Trophoblast cell (in vitro differentiated cells and primary cell): ENCODE data around the gene PRDM4.

Experiments
- DNase-seq, 2 donors: peaks; one replicate each; pipeline ENCODE4 v3.0.0-alpha.2; 2016
- H2AFZ ChIP-seq: 2 replicates; pipeline ENCODE4 v1.6.1; 2013; ENCODE audit warnings: low read length, moderate library complexity, mild to moderate bottlenecking; ENCODE audit not compliant: insufficient read depth, poor library complexity
- H2AK5ac ChIP-seq: 2 replicates; pipeline ENCODE4 v1.6.1; 2013; ENCODE audit warnings: mild to moderate bottlenecking, low read length
- H2BK120ac ChIP-seq: 2 replicates; pipeline ENCODE4 v1.6.1; 2013; ENCODE audit warnings: low read length, mild to moderate bottlenecking, moderate library complexity; ENCODE audit not compliant: insufficient read depth, poor library complexity
- H2BK12ac ChIP-seq: 2 replicates; pipeline ENCODE4 v1.6.1; 2013; ENCODE audit warnings: mild to moderate bottlenecking, low read length, moderate library complexity
- H2BK5ac ChIP-seq: 2 replicates; pipeline ENCODE4 v1.6.1; 2013; ENCODE audit warnings: low read length, low read depth, moderate library complexity, mild to moderate bottlenecking; ENCODE audit not compliant: poor library complexity
- H3K14ac ChIP-seq: 2 replicates; pipeline ENCODE4 v1.6.1; 2013; ENCODE audit warnings: mild to moderate bottlenecking, low read length
- H3K18ac ChIP-seq: 2 replicates; pipeline ENCODE4 v1.6.1; 2013; ENCODE audit warnings: mild to moderate bottlenecking, low read length
- H3K23ac ChIP-seq: 2 replicates; pipeline ENCODE4 v1.6.1; 2013; ENCODE audit warnings: low read length
- H3K27ac ChIP-seq: 2 replicates; pipeline ENCODE4 v1.5.1; 2013; ENCODE audit warnings: low read depth, mild to moderate bottlenecking, inconsistent platforms, low read length, moderate library complexity
- H3K27me3 ChIP-seq: 2 replicates; pipeline ENCODE4 v1.6.1; 2013; ENCODE audit warnings: inconsistent platforms, mild to moderate bottlenecking, low read length, moderate library complexity; ENCODE audit not compliant: insufficient read depth
- H3K36me3 ChIP-seq, 2 experiments: 1 replicate in 1 of 2; 2 replicates in 1 of 2; pipeline ENCODE4 v1.6.1; 2013; ENCODE audit warnings: low read length in 2 of 2, mild to moderate bottlenecking in 2 of 2, moderate library complexity in 1 of 2; ENCODE audit not compliant: insufficient read depth in 2 of 2, control insufficient read depth in 1 of 2
- H3K4ac ChIP-seq: 2 replicates; pipeline ENCODE4 v1.6.1; 2013; ENCODE audit warnings: low read depth, mild to moderate bottlenecking, low read length, moderate library complexity
- H3K4me1 ChIP-seq, 2 experiments: 1 replicate in 1 of 2; 2 replicates in 1 of 2; pipeline ENCODE4 v1.6.1; 2013; ENCODE audit warnings: low read length in 2 of 2, mild to moderate bottlenecking in 2 of 2, moderate library complexity in 1 of 2; ENCODE audit not compliant: insufficient read depth in 2 of 2, control insufficient read depth in 1 of 2
- H3K4me2 ChIP-seq: 2 replicates; pipeline ENCODE4 v1.6.1; 2013; ENCODE audit warnings: inconsistent platforms, mild to moderate bottlenecking, low read length, moderate library complexity
- H3K4me3 ChIP-seq: 2 replicates; pipeline ENCODE4 v1.5.1; 2013; ENCODE audit warnings: mild to moderate bottlenecking, low read depth, low read length, inconsistent platforms
- H3K79me1 ChIP-seq: one replicate; pipeline ENCODE4 v1.6.1; 2013; ENCODE audit warnings: low read length
- H3K79me2 ChIP-seq: 2 replicates; pipeline ENCODE4 v1.6.1; 2013; ENCODE audit warnings: low read length, mild to moderate bottlenecking; ENCODE audit not compliant: control insufficient read depth, insufficient read depth, poor library complexity
- H3K9ac ChIP-seq: 2 replicates; pipeline ENCODE4 v1.6.1; 2013; ENCODE audit warnings: mild to moderate bottlenecking, low read length
- H3K9me3 ChIP-seq: 2 replicates; pipeline ENCODE4 v1.6.1; 2013; ENCODE audit warnings: low read depth, mild to moderate bottlenecking, control low read depth, inconsistent platforms, low read length; ENCODE audit not compliant: insufficient read depth
- H4K12ac ChIP-seq: 2 replicates; pipeline ENCODE4 v1.6.1; 2013; ENCODE audit warnings: low read depth, mild to moderate bottlenecking, low read length, moderate library complexity
- H4K8ac ChIP-seq: 2 replicates; pipeline ENCODE4 v1.6.1; 2013; ENCODE audit warnings: low read depth, mild to moderate bottlenecking, low read length, moderate library complexity
- H4K91ac ChIP-seq: one replicate; pipeline ENCODE4 v1.6.1; 2013; ENCODE audit warnings: low read depth, mild to moderate bottlenecking, low read length, moderate library complexity
- WGBS: extraction: QIAGEN DNeasy Blood & Tissue Kit; methylation state at CpG from one replicate; pipeline ENCODE4 v1.1.7; 2013; ENCODE audit warnings: missing lambda C conversion rate; ENCODE audit not compliant: insufficient read length, insufficient coverage; ENCODE audit errors: extremely low coverage; 5-methylcytosine and 5-hydroxymethylcytosine counted together

PRDM4 gene

GRCh38 chr12:107803092-107803491, 42.2 kb upstream of the PRDM4 start:
- Histone ChIP-seq H2BK120ac (no peak overlapping the region), H2BK12ac (no peak overlapping the region), H3K9ac (no peak overlapping the region), H4K12ac (no peak overlapping the region), H4K8ac (no peak overlapping the region), H3K23ac (no peak overlapping the region), H3K9me3 (no peaks in the 10 kb centered on the region), H2AK5ac (no peak overlapping the region), H3K27ac (no peak overlapping the region), H3K27me3 (no peaks in the 10 kb centered on the region), H2AFZ (no peak overlapping the region), H3K36me3 (no peaks in the 10 kb centered on the region), H3K4me2 (no peak overlapping the region), H2BK5ac (no peak overlapping the region), H3K4me1 (no peaks in the 10 kb centered on the region), H4K91ac (no peak overlapping the region), H3K79me2 (no peaks in the 10 kb centered on the region), H3K14ac (no peak overlapping the region), H3K79me1 (no peaks in the 10 kb centered on the region), H3K18ac (no peak overlapping the region), H3K4ac (no peak overlapping the region), H3K4me3 (no peak overlapping the region)
- no peak for DNase-seq
- WGBS, result no CpG with 5 or more reads among the region's 3 CpGs

DNA sequence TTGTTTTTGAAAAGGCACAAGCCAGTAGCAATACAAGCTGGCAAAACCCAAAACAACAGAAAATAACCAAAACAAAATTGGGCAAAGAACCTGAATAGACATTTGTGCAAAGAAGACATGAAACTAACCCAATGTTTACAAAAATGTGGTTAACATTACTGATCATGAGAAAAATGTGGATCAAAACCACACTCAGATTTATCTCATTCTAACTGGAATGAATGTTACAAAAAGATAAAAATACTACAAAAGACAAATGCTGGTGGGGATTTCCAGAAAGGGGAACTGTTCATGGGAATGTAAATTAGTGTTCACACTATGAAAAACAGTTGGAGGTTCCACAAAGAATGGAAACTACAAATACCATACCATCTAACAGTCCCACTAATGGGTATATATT, 40.2 kb upstream of the PRDM4 start:
- no peak overlapping the region for H4K8ac ChIP-seq
- H3K14ac ChIP-seq, result no peak overlapping the region
- no peak overlapping the region for H4K12ac ChIP-seq
- H3K4me1 ChIP-seq, result no peaks in the 10 kb centered on the region
- H4K91ac ChIP-seq, result no peak overlapping the region
- H2BK5ac ChIP-seq, result no peak overlapping the region
- H3K79me2 ChIP-seq, result no peaks in the 10 kb centered on the region
- no peak overlapping the region for H3K23ac ChIP-seq
- no peak overlapping the region for H2BK120ac ChIP-seq
- no peaks in the 10 kb centered on the region for H3K36me3 ChIP-seq
- no peak overlapping the region for H3K4ac ChIP-seq
- H3K9ac ChIP-seq, result no peak overlapping the region
- H3K9me3 ChIP-seq, result no peaks in the 10 kb centered on the region
- H3K79me1 ChIP-seq, result no peaks in the 10 kb centered on the region
- no peak overlapping the region for H2BK12ac ChIP-seq
- no peak overlapping the region for H2AK5ac ChIP-seq
- peak in 1 of 2 donors; percentile 3 for DNase-seq
- no peak overlapping the region for H3K18ac ChIP-seq
- H3K27me3 ChIP-seq, result no peaks in the 10 kb centered on the region
- no peak overlapping the region for H3K4me2 ChIP-seq
- H2AFZ ChIP-seq, result no peak overlapping the region
- H3K4me3 ChIP-seq, result no peak overlapping the region
- no peak overlapping the region for H3K27ac ChIP-seq

- Histone ChIP-seq H3K4ac (no peak overlapping the region), H3K27ac (no peak overlapping the region), H3K14ac (no peak overlapping the region), H3K79me2 (no peaks in the 10 kb centered on the region), H3K36me3 (no peaks in the 10 kb centered on the region), H2BK120ac (no peak overlapping the region), H3K4me3 (no peak overlapping the region), H4K8ac (no peak overlapping the region), H3K23ac (no peak overlapping the region), H4K12ac (no peak overlapping the region), H2BK12ac (no peak overlapping the region), H3K4me2 (no peak overlapping the region), H3K27me3 (no peaks in the 10 kb centered on the region), H3K9ac (no peak overlapping the region), H3K9me3 (no peaks in the 10 kb centered on the region), H2AFZ (no peak overlapping the region), H3K4me1 (no peaks in the 10 kb centered on the region), H4K91ac (no peak overlapping the region), H2BK5ac (no peak overlapping the region), H3K18ac (no peak overlapping the region), H3K79me1 (no peaks in the 10 kb centered on the region), H2AK5ac (no peak overlapping the region)
- no CpG with 5 or more reads among the region's 3 CpGs for WGBS
- DNase-seq, result no peak
These were observed 37.6 kb upstream of the PRDM4 start for GRCh38 chr12:107798580-107798979.

DNA sequence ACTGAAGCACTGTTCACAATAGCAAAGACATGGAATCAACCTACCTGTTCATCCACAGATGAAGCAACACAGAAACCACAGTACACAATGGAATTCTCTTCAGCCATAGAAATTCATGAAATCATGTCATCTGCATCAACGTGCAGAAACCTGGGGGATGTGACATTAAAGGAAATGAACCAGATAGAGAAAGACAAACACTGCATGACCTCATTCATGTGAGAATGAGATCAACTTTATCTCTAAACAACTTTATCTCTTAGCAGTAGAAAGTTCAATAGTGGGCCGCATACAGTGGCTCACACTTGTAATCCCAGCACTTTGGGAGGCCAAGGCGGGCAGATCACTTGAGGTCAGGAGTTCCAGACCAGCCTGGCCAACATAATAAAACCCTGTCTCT, 33.5 kb upstream of the PRDM4 start:
- WGBS, result no CpG with 5 or more reads among the region's 3 CpGs

More for the DNA sequence above, 33.5 kb upstream of the PRDM4 start:
- H3K79me2 ChIP-seq, result no peaks in the 10 kb centered on the region
- H3K9me3 ChIP-seq, result no peaks in the 10 kb centered on the region
- H2BK5ac ChIP-seq, result no peak overlapping the region
- H3K27me3 ChIP-seq, result no peaks in the 10 kb centered on the region
- no peak overlapping the region for H3K9ac ChIP-seq
- DNase-seq, result no peak
- H3K79me1 ChIP-seq, result no peaks in the 10 kb centered on the region
- H3K4me3 ChIP-seq, result no peak overlapping the region
- no peak overlapping the region for H4K12ac ChIP-seq
- H3K23ac ChIP-seq, result no peak overlapping the region
- no peak overlapping the region for H3K18ac ChIP-seq
- H3K27ac ChIP-seq, result no peak overlapping the region
- no peak overlapping the region for H4K8ac ChIP-seq
- no peak overlapping the region for H2BK12ac ChIP-seq
- H3K4ac ChIP-seq, result no peak overlapping the region
- no peak overlapping the region for H2AFZ ChIP-seq
- H3K14ac ChIP-seq, result no peak overlapping the region
- H3K4me2 ChIP-seq, result no peak overlapping the region
- H2AK5ac ChIP-seq, result no peak overlapping the region
- H2BK120ac ChIP-seq, result no peak overlapping the region
- H4K91ac ChIP-seq, result no peak overlapping the region
- H3K36me3 ChIP-seq, result no peaks in the 10 kb centered on the region
- no peaks in the 10 kb centered on the region for H3K4me1 ChIP-seq
